GM11168 (cell line): ENCODE data around the gene ALPG.
"Not testable (repeated sequence)": the region's sequence is repeated elsewhere in the genome, so short reads cannot be mapped to it uniquely, and the experiment has no call there.

Source experiments
- in situ Hi-C: fragments of 300-500 bp; cut with MboI; formaldehyde crosslinking; loops from one replicate; pipeline ENCODE4 v1.12.0; 2022; ENCODE audit warnings: low sequenced_read_pairs; ENCODE audit not compliant: unreplicated experiment

Gene ALPG

DNA sequence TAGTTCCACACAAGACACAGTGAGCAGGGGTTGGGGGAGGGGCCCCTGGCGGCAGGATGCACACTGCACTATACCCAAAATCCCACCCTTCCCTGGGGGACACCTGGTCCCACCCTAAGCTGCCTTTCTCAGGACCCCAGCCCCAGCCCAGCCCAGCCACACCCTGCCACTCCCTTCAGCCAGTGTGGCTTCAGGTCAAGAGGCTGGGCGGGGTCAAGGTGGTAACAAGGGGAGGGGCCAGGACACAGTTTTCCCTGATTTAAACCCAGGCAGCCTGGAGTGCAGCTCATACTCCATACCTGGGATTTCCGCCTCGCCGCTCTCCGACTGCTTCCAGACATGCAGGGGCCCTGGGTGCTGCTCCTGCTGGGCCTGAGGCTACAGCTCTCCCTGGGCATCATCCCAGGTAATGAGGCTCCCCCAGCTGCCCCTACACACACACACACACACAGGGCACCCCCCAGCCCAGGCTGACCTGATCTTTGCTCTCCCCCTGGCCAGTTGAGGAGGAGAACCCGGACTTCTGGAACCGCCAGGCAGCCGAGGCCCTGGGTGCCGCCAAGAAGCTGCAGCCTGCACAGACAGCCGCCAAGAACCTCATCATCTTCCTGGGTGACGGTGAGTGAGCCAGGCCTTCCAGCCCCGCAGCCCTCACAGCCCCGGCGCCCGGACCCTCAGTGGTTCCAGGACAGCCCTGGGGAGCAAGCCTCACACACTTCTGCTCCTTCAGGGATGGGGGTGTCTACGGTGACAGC is at the start of gene ALPG:
Gene ALPG (plus strand): TSS at position 289 of the 755 bp plus-strand sequence. CDS start 51 bp downstream, at position 340.
- in situ Hi-C loops = no loop called here

DNA sequence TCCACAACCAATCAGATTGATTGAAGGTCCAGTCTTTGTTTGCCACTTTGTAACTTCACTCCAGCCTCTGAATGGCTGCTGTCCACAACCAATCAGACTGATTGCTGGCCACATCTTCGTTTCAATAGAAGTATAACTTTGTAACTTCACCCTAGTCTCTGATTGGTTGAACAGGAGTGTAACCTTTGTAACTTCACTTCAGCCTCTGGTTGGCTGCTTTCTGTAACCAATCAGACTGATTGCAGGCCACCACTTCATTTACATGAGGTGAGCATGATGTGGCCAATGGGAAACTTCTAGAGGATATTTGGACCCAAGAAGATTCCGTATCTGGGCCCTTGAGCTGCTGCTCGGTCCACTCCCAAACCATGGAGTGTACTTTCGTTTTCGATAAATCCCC is 45.0 kb upstream of the ALPG start:
- in situ Hi-C loops = no loop called here

DNA sequence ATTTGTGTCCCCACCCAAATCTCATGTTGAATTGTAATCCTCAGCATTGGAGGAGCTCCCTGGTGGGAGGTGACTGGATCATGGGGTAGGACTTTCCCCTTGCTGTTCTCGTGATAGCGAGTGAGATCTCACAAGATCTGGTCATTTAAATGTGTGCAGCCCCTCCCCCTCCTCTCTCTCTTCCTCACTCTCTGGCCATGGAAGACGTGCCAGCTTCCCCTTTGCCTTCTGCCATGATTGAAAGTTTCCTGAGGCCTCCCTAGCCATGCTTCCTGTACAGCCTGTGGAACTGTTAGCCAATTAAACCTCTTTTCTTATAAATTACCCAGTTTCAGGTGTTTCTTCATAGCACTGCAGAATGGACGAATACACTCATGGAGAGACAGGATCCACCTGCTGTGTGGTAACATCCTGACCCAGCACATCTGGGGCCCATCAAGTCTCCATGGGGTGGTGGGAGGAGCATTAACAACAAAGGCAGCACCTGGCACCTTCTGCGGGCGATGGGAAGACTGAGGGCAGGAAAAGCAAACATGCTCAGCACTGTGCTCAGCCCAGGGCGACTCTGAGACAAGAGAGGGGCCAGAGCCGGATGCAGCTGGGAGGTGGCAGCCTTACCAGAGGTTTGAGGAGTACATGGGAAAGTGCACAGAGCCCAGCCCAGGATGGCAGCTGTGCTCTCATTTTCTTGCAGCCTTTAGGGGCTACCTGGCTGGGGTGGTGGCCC is 44.3 kb upstream of the ALPG start:
- in situ Hi-C loops = no loop called here

DNA sequence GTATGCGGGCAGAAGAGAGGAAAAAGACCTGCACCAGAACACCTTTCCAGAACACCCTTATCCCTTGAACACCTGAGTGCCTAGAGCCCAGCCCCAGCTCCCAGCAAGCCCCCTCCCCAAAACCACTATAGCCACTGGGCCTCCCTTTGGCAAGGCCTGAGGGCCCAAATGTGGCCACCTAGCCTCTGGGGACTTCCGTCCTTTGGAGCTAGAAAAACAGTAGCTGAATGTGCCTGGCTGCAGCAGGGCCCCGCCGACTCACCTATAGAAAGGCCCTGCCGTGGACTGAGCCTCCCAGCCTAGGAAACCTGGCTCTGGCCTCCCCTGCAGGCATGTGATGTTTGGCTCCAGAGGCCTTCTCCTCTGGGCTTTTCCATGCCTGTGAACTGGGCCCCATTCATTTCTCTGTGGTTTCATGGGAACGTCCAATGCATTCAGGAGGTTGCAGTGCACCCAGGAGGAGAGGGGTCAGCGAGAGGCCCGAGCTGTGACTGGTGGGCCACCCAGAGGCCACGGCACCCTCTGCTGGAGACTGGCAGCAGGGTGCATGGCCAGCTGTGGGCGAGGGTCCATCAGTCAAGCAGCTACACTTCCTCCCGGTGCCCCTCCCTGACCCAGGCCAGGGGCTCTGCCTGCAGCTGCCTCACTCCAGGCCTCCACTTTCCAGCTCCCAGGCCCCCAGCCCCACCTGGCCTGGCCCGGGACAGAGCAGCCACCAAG is 43.4 kb upstream of the ALPG start:
- in situ Hi-C loops = not testable (repeated sequence)

DNA sequence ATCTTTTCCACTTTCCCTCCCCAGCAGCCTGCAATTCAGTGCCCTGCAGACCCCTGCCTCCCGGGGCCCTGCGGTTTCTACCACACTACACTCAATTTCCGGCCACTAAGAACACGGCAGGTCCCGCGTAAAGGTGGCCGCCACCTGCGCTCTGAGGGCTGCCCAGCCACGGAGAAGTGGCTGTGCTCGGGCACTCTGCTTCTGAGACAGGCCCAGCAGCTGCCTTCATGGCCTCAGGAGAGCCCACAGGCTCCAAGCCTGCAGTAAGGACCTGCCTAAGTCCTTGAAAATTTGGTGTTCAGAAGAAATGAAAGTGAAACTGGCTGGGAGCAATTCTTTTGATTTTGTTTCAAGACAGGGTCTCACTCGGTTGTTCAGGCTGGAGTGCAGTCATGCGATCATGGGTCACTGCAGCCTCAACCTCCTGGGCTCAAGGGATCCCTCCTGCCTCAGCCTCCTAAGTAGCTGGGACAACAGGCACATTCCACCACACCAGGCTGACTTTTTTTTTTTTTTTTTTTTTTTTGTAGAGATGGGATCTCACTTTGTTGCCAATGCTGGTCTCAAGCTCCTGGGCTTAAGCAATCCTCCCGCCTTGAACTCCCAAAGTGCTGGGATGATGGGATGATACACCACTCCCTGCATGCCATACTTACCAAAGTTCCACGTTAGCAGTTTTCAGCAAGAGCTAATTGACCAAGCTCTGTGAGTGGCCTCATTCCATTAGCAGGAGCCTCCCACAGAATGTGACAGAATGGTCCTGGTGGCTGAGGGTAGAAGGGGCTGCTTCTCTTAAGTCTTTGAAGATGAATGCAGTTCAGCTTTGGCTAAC is 42.6 kb upstream of the ALPG start:
- in situ Hi-C loops = no loop called here

DNA sequence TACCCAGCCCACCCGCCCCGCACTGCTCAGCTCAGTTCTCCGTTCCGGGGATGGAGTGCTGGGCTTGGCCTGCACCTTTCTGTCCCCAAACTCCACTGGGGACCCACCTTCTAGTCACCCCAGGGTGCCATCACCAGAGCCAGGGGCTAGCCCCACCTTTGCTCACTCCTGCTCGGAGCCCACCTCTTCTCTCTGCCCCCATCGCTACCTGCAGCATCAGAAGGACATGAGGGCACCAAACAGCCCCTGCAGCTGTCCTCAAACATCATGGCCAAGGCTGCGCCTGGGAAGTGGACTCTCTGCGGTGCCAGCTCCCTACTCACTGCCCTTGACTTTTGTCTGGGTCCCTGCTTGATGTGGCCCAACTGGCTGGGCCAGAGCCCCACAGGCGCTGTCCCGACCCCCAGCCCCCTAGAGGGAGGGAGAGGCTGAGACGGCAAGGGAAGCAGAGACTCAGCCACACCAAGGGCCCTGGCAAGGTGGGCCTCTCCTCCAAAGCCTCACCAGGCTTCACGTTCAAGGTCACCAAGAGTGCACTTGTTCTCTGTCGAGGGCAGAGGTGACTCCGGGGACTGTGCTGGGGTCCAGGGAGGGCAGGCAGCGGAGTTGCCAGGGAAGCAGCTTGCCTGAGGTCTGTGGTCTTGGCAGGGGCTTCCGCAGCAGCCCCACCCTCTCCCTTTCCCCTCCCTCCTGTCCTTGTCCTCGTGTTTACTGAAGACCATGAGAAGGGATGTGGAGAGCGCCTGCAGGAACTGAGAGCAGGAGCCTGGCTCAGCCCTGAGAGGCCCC is 41.6 kb upstream of the ALPG start:
- in situ Hi-C loops = not testable (repeated sequence)

DNA sequence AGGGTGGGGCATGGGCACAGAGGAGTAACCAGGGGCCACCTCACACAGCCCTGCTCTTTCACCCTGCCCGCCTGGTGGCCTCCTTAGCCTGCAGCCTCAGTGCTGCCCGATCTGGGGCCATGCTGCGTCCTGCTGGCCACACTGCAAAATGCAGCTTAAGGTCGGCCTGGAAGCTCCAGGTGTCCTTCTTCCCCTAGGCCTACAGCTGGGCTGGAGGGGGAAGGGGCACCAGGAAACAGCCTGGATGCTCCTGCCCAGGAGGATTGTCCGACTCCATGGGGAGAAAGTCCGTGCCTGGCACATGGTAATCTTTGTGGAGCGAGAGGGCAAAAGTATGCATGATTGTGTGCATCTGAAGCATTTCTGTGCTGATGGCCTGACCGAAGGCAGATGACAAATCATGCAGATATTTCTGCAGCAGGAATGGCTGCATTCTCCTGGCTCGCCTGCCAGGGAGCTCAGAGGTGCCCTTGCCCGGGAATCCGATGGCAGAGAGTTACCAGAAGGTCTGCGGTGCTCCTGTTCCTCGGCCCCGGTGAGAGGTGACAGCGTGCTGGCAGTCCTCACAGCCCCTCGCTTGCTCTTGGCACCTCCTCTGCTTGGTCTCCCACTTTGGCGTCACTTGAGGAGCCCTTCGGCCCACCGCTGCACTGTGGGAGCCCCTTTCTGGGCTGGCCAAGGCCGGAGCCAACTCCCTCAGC is 40.9 kb upstream of the ALPG start:
- in situ Hi-C loops = no loop called here

DNA sequence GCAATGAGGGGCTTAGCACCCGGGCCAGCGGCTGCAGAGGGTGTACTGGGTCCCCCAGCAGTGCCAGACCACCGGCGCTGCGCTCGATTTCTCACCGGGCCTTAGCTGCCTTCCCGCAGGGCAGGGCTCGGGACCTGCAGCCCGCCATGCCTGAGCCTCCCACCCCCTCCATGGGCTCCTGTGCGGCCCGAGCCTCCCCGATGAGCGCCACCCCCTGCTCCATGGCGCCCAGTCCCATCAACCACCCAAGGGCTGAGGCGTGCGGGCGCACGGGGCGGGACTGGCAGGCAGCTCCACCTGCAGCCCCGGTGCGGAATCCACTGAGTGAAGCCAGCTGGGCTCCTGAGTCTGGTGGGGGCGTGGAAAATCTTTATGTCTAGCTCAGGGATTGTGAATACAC is 40.2 kb upstream of the ALPG start:
- in situ Hi-C loops = not testable (repeated sequence)

DNA sequence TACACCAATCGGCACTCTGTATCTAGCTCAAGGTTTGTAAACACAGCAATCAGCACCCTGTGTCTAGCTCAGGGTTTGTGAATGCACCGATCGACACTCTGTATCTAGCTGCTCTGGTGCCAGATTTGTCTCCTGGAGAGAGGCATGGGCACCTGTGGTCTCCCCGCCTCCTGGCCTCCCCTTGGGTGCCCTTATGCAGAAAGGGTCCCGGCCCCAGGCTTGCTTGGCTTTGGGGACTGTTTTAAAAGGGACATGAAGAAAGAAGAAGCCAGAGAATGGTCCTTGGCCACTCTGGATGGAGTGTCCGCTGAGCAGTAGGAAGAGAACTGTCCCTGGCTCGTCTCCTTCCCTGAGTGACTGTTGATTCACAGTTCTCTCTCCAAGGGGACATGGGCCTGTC is 39.6 kb upstream of the ALPG start:
- in situ Hi-C loops = no loop called here

DNA sequence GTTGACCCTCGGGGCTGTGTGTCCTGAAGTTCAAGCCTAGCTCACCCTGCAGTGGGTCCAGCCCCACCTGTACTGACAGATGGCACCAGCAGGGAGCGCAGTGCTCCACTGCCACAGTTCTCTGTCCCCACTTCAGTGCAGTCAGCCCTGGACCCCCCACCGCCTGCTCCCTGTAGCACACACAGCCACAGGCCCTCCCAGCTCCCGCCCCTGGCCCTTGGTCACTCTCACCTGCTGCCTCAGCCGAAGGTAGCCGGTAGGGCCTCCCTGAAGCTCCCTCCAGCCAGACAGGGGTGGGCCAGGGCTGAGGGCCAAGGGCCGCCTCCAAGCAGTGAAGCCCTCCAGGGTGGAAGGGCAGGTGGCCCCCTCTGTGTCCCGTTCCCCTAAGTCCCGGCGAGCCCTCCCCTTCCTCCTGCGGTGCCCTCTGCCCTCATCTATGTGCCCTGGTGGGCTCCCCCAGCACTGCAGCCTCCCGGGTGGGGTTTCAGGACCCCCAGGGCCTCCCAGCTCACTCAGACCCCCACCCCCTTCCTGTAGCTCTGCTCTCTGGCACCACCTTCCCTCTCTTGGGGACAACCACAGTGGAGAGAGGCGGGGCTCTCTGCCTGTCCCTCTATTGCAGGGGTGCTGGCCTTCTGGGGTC is 38.9 kb upstream of the ALPG start:
- in situ Hi-C loops = no loop called here

DNA sequence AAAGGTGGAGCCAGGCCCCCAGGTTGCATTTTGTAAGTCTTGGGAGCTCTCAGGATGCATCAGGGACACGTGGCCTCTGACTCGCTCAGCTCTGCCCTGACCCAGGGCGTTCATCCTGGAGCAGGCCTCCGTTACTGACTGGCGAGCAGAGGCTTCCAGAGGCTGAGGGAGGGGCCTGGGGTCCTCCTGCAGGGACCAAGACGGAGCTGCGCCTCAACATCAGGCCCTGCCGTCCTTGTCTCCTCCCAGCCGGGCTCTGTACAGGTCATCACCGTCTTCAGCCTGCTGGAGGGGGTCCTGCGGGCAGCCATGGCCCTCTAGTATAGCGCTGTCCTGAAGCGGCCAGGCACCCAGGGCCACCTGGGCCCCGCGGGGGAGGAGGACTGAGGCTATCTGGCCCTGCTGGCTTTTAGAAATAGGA is 38.3 kb upstream of the ALPG start:
- in situ Hi-C loops = no loop called here

DNA sequence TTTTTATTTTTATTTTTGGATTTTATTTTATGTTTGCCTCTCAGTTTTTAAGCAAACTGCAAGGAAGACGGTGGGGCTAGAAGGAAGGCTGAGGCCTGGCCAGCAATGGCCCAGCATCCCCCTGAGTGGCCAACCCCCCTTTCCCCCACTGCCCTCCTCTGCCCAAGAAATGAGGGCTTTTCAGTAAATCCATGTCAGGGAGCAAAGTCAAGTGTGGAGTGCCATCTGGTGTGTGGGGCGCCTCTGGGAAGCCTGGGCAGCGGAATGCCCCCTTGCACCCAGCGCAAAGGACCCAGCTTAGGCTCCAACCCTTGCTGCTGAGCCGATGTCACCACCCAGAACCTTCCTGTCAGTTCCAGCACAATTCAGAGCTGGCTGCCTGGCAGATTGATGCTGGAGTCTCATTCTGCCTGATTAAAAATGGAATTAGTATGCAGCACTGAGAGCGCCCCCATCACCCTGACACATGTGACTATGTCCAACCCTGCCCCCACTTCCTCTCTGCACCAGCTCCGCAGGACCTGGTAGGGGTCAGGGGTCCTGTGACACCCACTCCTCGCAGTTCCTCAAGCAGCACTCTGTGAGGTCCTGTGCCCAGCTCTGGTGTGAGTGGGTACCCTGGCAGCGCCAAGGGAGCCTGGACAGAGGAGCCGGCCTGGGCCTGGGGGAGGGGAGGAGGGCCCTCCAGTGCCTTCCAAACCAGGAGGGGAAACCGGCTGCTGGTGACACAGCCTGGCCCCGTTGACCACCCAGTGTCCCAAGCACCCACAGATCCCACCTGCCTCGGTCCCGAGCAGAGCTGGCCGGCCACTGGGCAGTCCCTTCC is 37.3 kb upstream of the ALPG start:
- in situ Hi-C loops = no loop called here

DNA sequence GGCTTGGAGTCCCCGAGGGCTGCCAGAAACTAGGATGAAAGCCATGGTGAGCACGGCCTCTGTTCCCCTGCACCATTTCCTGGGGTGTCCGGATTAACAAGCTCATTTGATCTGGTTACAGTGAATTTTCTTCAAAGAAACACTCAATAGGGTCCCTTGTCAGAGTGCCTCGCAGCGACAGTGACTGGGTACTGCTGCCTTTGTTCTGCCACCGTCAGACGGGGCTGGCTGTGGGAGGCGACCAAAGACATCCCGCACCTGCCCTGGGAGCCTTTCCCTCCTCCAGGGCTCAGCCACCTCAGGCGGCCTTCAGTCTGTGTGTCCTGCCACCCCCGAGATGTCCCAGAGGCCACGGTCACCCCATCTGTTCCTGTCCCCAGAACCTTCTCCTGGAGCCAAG is 36.6 kb upstream of the ALPG start:
- in situ Hi-C loops = not testable (repeated sequence)

DNA sequence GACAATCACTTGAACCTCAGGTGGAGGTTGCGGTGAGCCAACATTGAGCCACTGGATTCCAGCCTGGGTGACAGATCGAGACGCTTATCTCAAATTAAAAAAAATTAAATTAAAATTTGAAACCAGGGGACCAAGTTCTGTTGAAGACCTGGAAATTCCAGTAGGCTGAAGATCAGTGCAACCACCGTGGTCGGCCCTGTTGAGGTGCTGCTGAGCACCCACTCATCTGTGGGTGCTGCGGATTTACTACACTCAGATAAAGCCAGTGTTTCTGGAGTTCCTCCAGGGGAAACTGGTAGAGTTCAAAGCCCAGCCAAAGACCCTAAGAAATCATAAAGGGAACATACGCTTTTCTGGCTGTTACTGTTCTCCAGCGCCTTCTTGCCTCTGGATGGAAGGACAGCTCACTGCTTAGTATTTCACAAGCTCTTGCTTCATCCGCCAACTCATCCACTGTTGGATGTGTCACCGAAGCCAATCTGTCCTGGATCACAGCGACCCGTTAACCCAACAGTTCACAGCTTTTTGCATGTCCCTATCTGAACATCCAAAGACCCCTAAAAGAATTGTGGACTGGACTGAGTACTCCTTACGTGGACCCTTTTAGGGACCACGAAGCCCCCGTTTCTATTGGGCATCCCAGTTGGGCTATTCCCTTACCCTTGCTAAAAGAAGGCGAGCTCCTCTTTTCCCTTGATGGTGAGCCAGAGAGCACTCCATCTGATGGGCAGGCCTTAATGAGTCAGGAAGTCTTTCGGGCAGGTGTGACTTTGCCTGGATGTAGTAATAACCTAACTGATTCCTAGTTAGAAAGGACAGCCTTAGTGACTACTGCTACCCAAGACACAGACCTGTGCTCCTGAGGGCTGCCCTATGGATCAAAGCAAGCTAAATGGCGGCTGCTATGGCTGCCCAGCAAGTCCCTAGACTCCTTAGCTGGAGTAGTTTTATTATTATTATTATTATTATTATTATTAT is 34.1 kb upstream of the ALPG start:
- in situ Hi-C loops = no loop called here

DNA sequence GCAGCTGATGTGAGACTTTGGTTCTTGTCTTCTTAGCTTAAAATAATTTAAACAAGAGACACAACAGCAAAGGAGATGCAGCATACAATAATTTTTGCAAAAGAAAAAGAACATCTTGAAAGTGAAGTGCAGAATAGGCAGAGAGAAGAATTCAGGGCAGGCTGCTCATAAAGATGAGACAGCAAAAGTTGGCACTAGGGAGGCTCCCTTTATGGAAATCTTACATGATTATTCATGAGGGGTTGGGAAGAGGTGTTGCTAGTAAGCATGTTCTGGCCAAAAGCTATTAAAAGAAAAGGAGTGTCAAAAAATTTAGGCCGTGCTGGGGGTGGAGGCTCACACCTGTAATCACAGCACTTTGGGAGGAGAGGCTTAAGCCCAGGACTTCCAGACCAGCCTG is 32.3 kb upstream of the ALPG start:
- in situ Hi-C loops = no loop called here

DNA sequence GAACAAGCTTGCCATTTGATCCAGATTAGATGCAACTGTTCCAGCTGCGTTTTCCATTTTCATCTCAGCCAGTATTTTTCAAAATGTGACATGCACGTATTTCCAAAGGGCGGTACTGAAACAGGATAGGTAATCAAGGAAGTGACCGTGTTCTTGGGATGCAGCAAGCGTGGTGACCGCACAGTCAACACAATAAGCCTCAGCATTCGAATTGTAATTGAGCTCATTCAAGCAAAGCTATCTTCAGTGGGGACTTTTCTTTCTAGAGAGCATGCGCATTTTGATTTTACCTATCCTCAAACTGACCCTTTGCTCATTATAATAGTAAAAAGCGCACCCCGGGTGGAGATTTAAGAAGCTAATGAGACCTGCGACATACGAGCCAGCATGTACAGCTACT is 31.5 kb upstream of the ALPG start:
- in situ Hi-C loops = no loop called here

DNA sequence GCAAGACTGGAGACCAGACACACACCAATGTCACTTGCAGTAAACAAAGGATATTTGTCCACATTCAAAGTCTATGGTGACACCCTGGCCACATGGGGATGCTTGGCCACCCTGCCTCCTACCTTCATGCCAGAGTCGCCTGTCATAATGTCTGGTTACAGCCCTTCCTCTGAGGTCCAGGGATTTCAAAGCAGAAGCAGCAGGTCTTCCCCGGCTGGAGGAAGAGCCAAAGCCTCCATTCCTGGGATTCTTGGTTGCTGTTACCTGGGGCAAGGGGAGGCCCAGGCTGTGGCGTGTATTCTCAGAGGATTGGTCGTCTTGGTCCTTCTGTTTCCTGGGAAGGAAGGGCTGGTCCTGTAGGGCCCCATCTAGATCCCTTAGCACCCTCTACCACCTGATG is 30.4 kb upstream of the ALPG start:
- in situ Hi-C loops = no loop called here
